Effector memory CD4-positive, alpha-beta T cell (primary cell): ENCODE results near the gene REG3G.

ENCODE experiments used
- DNase-seq, 3 donors: peaks; one replicate each; pipeline ENCODE4 v3.0.0-alpha.2; 2020
- H3K27ac ChIP-seq: 2 replicates; pipeline ENCODE4 v1.7.0; 2013; ENCODE audit warnings: mild to moderate bottlenecking, low read length, moderate library complexity; ENCODE audit not compliant: insufficient read depth, poor library complexity, severe bottlenecking
- H3K27me3 ChIP-seq: replicated peaks from 2 replicates; pipeline ENCODE4 v1.7.0; 2013; ENCODE audit warnings: mild to moderate bottlenecking, low read length; ENCODE audit not compliant: insufficient read depth, control insufficient read depth, poor library complexity, severe bottlenecking
- H3K36me3 ChIP-seq: 2 replicates; pipeline ENCODE4 v1.7.0; 2013; ENCODE audit warnings: mild to moderate bottlenecking, low read length, moderate library complexity; ENCODE audit not compliant: control insufficient read depth, insufficient read depth
- H3K4me1 ChIP-seq: 2 replicates; pipeline ENCODE4 v1.7.0; 2013; ENCODE audit warnings: low read length, mild to moderate bottlenecking; ENCODE audit not compliant: control insufficient read depth, insufficient read depth, poor library complexity, severe bottlenecking
- H3K4me3 ChIP-seq: 2 replicates; pipeline ENCODE4 v1.7.0; 2013; ENCODE audit warnings: low read length, low read depth, mild to moderate bottlenecking; ENCODE audit not compliant: insufficient read depth, poor library complexity, severe bottlenecking
- H3K9me3 ChIP-seq: 2 replicates; pipeline ENCODE4 v1.7.0; 2013; ENCODE audit warnings: mild to moderate bottlenecking, low read length, moderate library complexity; ENCODE audit not compliant: control insufficient read depth
- total RNA-seq, 3 donors: gene quantifications; one replicate each; lab custom pipeline; 2026; lab: John Stamatoyannopoulos, UW

The REG3G gene
- 0 reads per million in 3 donors for total RNA-seq

- Histone ChIP-seq H3K4me3 (no peak within 1 kb of the TSS), H3K27ac (no peak within 1 kb of the TSS), H3K4me1 (no peaks in the 10 kb centered on the region), H3K27me3 (no peaks in the 10 kb centered on the region), H3K9me3 (no peaks in the 10 kb centered on the region), H3K36me3 (no peaks in the 10 kb centered on the region)
- no peak for DNase-seq
These were observed at the start of gene REG3G for GRCh38 chr2:79025421-79025820. REG3G (plus strand) TSS chr2:79025702; CDS start chr2:79026094, 392 bp downstream.

- Histone ChIP-seq H3K36me3 (no peaks in the 10 kb centered on the region), H3K4me3 (no peak overlapping the region), H3K4me1 (no peaks in the 10 kb centered on the region), H3K9me3 (no peaks in the 10 kb centered on the region), H3K27me3 (no peaks in the 10 kb centered on the region), H3K27ac (no peak overlapping the region)
- no peak for DNase-seq
These were observed 47.8 kb upstream of the REG3G start for GRCh38 chr2:78977661-78978145.

GRCh38 chr2:78978340-78978739 lies 47.2 kb upstream of the REG3G start:
- no peak overlapping the region for H3K27ac ChIP-seq
- H3K36me3 ChIP-seq: no peaks in the 10 kb centered on the region
- no peaks in the 10 kb centered on the region for H3K27me3 ChIP-seq
- no peaks in the 10 kb centered on the region for H3K4me1 ChIP-seq
- H3K9me3 ChIP-seq: no peaks in the 10 kb centered on the region
- no peak overlapping the region for H3K4me3 ChIP-seq
- DNase-seq: no peak

GRCh38 chr2:78979380-78980151 lies 45.9 kb upstream of the REG3G start:
- Histone ChIP-seq H3K36me3 (no peaks in the 10 kb centered on the region), H3K4me3 (no peak overlapping the region), H3K27ac (no peak overlapping the region), H3K27me3 (no peaks in the 10 kb centered on the region), H3K9me3 (no peaks in the 10 kb centered on the region), H3K4me1 (no peaks in the 10 kb centered on the region)
- DNase-seq: no peak

GRCh38 chr2:78980152-78980465 lies 45.4 kb upstream of the REG3G start:
- no peak for DNase-seq
- no peak overlapping the region for H3K4me3 ChIP-seq
- no peaks in the 10 kb centered on the region for H3K36me3 ChIP-seq
- no peaks in the 10 kb centered on the region for H3K4me1 ChIP-seq
- no peaks in the 10 kb centered on the region for H3K9me3 ChIP-seq
- no peaks in the 10 kb centered on the region for H3K27me3 ChIP-seq
- H3K27ac ChIP-seq: no peak overlapping the region

GRCh38 chr2:78980871-78981270 lies 44.6 kb upstream of the REG3G start:
- Histone ChIP-seq H3K27ac (no peak overlapping the region), H3K36me3 (no peaks in the 10 kb centered on the region), H3K4me3 (no peak overlapping the region), H3K27me3 (no peaks in the 10 kb centered on the region), H3K4me1 (no peaks in the 10 kb centered on the region), H3K9me3 (no peaks in the 10 kb centered on the region)
- DNase-seq: no peak

GRCh38 chr2:78982638-78983330 lies 42.7 kb upstream of the REG3G start:
- Histone ChIP-seq H3K9me3 (no peaks in the 10 kb centered on the region), H3K36me3 (no peaks in the 10 kb centered on the region), H3K4me1 (no peaks in the 10 kb centered on the region), H3K4me3 (no peak overlapping the region), H3K27me3 (no peaks in the 10 kb centered on the region), H3K27ac (no peak overlapping the region)
- no peak for DNase-seq

GRCh38 chr2:78984386-78984785 lies 41.1 kb upstream of the REG3G start:
- no peak overlapping the region for H3K4me3 ChIP-seq
- no peaks in the 10 kb centered on the region for H3K4me1 ChIP-seq
- no peak for DNase-seq
- H3K36me3 ChIP-seq: no peaks in the 10 kb centered on the region
- no peak overlapping the region for H3K27ac ChIP-seq
- no peaks in the 10 kb centered on the region for H3K9me3 ChIP-seq
- no peaks in the 10 kb centered on the region for H3K27me3 ChIP-seq

- Histone ChIP-seq H3K27me3 (no peaks in the 10 kb centered on the region), H3K9me3 (no peaks in the 10 kb centered on the region), H3K27ac (no peak overlapping the region), H3K4me1 (no peaks in the 10 kb centered on the region), H3K4me3 (no peak overlapping the region), H3K36me3 (no peaks in the 10 kb centered on the region)
- no peak for DNase-seq
These were observed 39.9 kb upstream of the REG3G start for GRCh38 chr2:78985558-78985957.

GRCh38 chr2:78989051-78989450 lies 36.5 kb upstream of the REG3G start:
- Histone ChIP-seq H3K27me3 (no peaks in the 10 kb centered on the region), H3K36me3 (no peaks in the 10 kb centered on the region)

More at GRCh38 chr2:78989051-78989450, 36.5 kb upstream of the REG3G start:
- Histone ChIP-seq H3K4me3 (no peak overlapping the region), H3K4me1 (no peaks in the 10 kb centered on the region), H3K9me3 (no peaks in the 10 kb centered on the region), H3K27ac (no peak overlapping the region)
- DNase-seq: no peak
